GM23338 (cell line): ENCODE data around the gene CDON. TPM values are rescaled to one million over a fixed set of nuclear protein-coding genes. Genes with fewer than 3 reads are reported as not detected.

Experiments used
- ATAC-seq: fragments of 200-7000 bp; cut with Tn5 transposase; 3 replicates; pipeline ENCODE4 v1.9.1; 2020
- DNase-seq: peaks from one replicate; pipeline ENCODE4 v3.0.0-alpha.2; 2015; ENCODE audit warnings: low spot score
- H2AFZ ChIP-seq: fragments of 200-600 bp; sonication (generic); 2 replicates; pipeline ENCODE4 v1.8.0; 2016; ENCODE audit warnings: antibody characterized with exemption, mild to moderate bottlenecking, moderate library complexity
- H3F3A ChIP-seq: fragments of 200-600 bp; sonication (generic); replicated peaks from 2 replicates; pipeline ENCODE4 v1.8.0; 2017; ENCODE audit warnings: antibody characterized with exemption, mixed run types, low read depth
- H3K27ac ChIP-seq: fragments of 200-600 bp; sonication (generic); 2 replicates; pipeline ENCODE4 v1.6.1; 2016; ENCODE audit warnings: low read depth
- H3K27me3 ChIP-seq: fragments of 200-600 bp; sonication (generic); 2 replicates; pipeline ENCODE4 v1.8.0; 2016; ENCODE audit warnings: mild to moderate bottlenecking, mixed run types, moderate library complexity; ENCODE audit not compliant: insufficient read depth
- H3K36me3 ChIP-seq: fragments of 200-600 bp; sonication (generic); 2 replicates; pipeline ENCODE4 v1.8.0; 2016; ENCODE audit warnings: mild to moderate bottlenecking; ENCODE audit not compliant: insufficient read depth
- H3K4me1 ChIP-seq: fragments of 200-600 bp; sonication (generic); 2 replicates; pipeline ENCODE4 v1.8.0; 2016; ENCODE audit warnings: mild to moderate bottlenecking, moderate library complexity; ENCODE audit not compliant: insufficient read depth
- H3K4me2 ChIP-seq: fragments of 200-600 bp; sonication (generic); 2 replicates; pipeline ENCODE4 v1.7.1; 2017; ENCODE audit warnings: mixed run types
- H3K4me3 ChIP-seq: fragments of 200-600 bp; sonication (generic); 2 replicates; pipeline ENCODE4 v1.6.1; 2016; ENCODE audit warnings: mixed run types
- H3K79me2 ChIP-seq: fragments of 200-600 bp; sonication (generic); replicated peaks from 2 replicates; pipeline ENCODE4 v1.8.0; 2017; ENCODE audit warnings: mild to moderate bottlenecking; ENCODE audit not compliant: insufficient read depth
- H3K9me2 ChIP-seq: fragments of 200-600 bp; sonication (generic); 2 replicates; pipeline ENCODE4 v1.8.0; 2017; ENCODE audit not compliant: insufficient read depth
- H4K20me1 ChIP-seq: fragments of 200-600 bp; sonication (generic); replicated peaks from 2 replicates; pipeline ENCODE4 v1.8.0; 2017; ENCODE audit warnings: mild to moderate bottlenecking; ENCODE audit not compliant: insufficient read depth
- H3K27ac Mint-ChIP-seq: 2 replicates; pipeline ENCODE4 v1.8.0; 2020; ENCODE audit warnings: inconsistent platforms, mild to moderate bottlenecking, moderate library complexity, mixed read lengths
- H3K27me3 Mint-ChIP-seq: 3 replicates; pipeline ENCODE4 v1.8.0; 2022; ENCODE audit warnings: low read depth, mild to moderate bottlenecking, moderate library complexity, mixed read lengths, inconsistent platforms; ENCODE audit not compliant: insufficient read depth, poor library complexity
- H3K36me3 Mint-ChIP-seq: 3 replicates; pipeline ENCODE4 v1.8.0; 2021; ENCODE audit warnings: low read depth, mild to moderate bottlenecking, inconsistent platforms, moderate library complexity, mixed read lengths
- H3K4me1 Mint-ChIP-seq: 3 replicates; pipeline ENCODE4 v1.8.0; 2020; ENCODE audit warnings: mild to moderate bottlenecking, inconsistent platforms, mixed read lengths
- H3K4me3 Mint-ChIP-seq: 3 replicates; pipeline ENCODE4 v1.8.0; 2021; ENCODE audit warnings: moderate library complexity, mild to moderate bottlenecking, inconsistent platforms, mixed read lengths
- H3K9me3 Mint-ChIP-seq: 3 replicates; pipeline ENCODE4 v1.8.0; 2020; ENCODE audit warnings: moderate library complexity, mild to moderate bottlenecking, inconsistent platforms, mixed read lengths
- EZH2 ChIP-seq: fragments of 200-600 bp; sonication (generic); IDR thresholded peaks from one replicate; pipeline ENCODE4 v1.8.0; 2017; ENCODE audit warnings: antibody characterized with exemption, mild to moderate bottlenecking, low read depth; ENCODE audit not compliant: unreplicated experiment
- EZH2phosphoT487 ChIP-seq: fragments of 200-600 bp; sonication (generic); IDR thresholded peaks from one replicate; pipeline ENCODE4 v1.8.1; 2018; ENCODE audit warnings: antibody characterized with exemption; ENCODE audit not compliant: unreplicated experiment
- NANOG ChIP-seq: IDR thresholded peaks from 2 replicates; pipeline ENCODE4 v1.6.1; 2016; ENCODE audit warnings: antibody characterized with exemption, borderline replicate concordance
- POLR2AphosphoS5 ChIP-seq: IDR thresholded peaks from 2 replicates; pipeline ENCODE4 v1.6.1; 2016; ENCODE audit warnings: antibody characterized with exemption, low read depth
- REST ChIP-seq: IDR thresholded peaks from one replicate; pipeline ENCODE4 v1.6.1; 2018; ENCODE audit warnings: antibody characterized with exemption; ENCODE audit not compliant: unreplicated experiment
- STAT1 ChIP-seq: IDR thresholded peaks from one replicate; pipeline ENCODE4 v1.6.1; 2016; ENCODE audit warnings: antibody characterized with exemption; ENCODE audit not compliant: unreplicated experiment
- ZNF114 ChIP-seq: fragments of 250-450 bp; sonication (Bioruptor Pico); IDR thresholded peaks from 2 replicates; pipeline ENCODE4 v1.5.0; 2020; ENCODE audit warnings: mild to moderate bottlenecking, moderate library complexity
- polyA plus RNA-seq: library from polyadenylated mRNA; unstranded; fragments of >200 nt; fragmentation: Nextera tagmentation; extraction: Ambion mirVana; gene quantifications from 2 replicates; pipeline ENCODE4 v1.2.1, GENCODE V29; 2016
- total RNA-seq: library from RNA; depleted of rRNA; stranded (reverse); fragments of >200 nt; shearing (Covaris generic); gene quantifications from 2 replicates; pipeline ENCODE4 v1.2.3, GENCODE V29; 2014
- TF ChIP-seq, protein P1 (sequence below): IDR thresholded peaks from 2 replicates; pipeline ENCODE4 v1.6.1; 2016; ENCODE audit warnings: antibody characterized with exemption
- TF ChIP-seq, protein P2 (sequence below): fragments of 250-450 bp; sonication (Bioruptor Pico); IDR thresholded peaks from 2 replicates; pipeline ENCODE4 v1.5.0; 2020; ENCODE audit warnings: mild to moderate bottlenecking, moderate library complexity

CDON gene
- total and polyA plus RNA-seq, 2 experiments from 2014 or later = 4.1 to 35.5 TPM

DNA sequence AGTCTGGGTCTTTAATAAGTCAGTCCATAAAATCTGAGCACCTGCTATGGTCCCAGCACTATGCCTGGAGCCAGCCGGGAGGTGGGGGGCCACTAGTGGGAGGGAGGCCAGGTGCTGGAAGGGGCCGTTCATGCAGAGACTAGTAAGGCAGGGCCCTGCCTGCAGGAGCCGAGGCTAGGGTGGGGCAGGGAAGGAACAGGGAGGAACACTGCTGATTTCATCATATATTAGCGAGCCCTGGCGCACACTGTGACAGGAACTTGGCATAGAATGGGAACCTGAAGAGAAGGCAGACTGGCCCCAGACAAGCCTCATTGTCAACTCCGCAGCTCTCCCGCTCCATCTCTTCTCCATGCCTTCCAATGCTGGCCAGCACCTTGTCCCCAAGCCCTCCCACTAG is 109.7 kb downstream of the CDON start:
- Histone ChIP-seq H3K27ac (no peak overlapping the region), H3K4me3 (no peak overlapping the region), H4K20me1 (no peaks in the 10 kb centered on the region), H3F3A (no peaks in the 10 kb centered on the region), H3K27me3 (no peaks in the 10 kb centered on the region), H3K4me2 (no peak overlapping the region), H3K9me2 (no peaks in the 10 kb centered on the region), H2AFZ (no peak overlapping the region), H3K36me3 (no peaks in the 10 kb centered on the region), H3K4me1 (peaks cover 4% of the 10 kb centered on the region; the same call in 1 of the 2 replicates), H3K79me2 (no peaks in the 10 kb centered on the region)
- no peaks in the 10 kb centered on the region; the same call in 2 of the 3 replicates for H3K9me3 Mint-ChIP-seq
- TF ChIP-seq EZH2 = no peak
- no peak for TF ChIP-seq POLR2AphosphoS5
- TF ChIP-seq, protein P1, sequence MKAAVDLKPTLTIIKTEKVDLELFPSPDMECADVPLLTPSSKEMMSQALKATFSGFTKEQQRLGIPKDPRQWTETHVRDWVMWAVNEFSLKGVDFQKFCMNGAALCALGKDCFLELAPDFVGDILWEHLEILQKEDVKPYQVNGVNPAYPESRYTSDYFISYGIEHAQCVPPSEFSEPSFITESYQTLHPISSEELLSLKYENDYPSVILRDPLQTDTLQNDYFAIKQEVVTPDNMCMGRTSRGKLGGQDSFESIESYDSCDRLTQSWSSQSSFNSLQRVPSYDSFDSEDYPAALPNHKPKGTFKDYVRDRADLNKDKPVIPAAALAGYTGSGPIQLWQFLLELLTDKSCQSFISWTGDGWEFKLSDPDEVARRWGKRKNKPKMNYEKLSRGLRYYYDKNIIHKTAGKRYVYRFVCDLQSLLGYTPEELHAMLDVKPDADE = no peak
- TF ChIP-seq REST = no peak
- TF ChIP-seq NANOG = no peak
- no peak for TF ChIP-seq ZNF114 (CRISPR knock-in tag)
- no peak for TF ChIP-seq EZH2phosphoT487
- no peak for TF ChIP-seq STAT1
- TF ChIP-seq, protein P2, sequence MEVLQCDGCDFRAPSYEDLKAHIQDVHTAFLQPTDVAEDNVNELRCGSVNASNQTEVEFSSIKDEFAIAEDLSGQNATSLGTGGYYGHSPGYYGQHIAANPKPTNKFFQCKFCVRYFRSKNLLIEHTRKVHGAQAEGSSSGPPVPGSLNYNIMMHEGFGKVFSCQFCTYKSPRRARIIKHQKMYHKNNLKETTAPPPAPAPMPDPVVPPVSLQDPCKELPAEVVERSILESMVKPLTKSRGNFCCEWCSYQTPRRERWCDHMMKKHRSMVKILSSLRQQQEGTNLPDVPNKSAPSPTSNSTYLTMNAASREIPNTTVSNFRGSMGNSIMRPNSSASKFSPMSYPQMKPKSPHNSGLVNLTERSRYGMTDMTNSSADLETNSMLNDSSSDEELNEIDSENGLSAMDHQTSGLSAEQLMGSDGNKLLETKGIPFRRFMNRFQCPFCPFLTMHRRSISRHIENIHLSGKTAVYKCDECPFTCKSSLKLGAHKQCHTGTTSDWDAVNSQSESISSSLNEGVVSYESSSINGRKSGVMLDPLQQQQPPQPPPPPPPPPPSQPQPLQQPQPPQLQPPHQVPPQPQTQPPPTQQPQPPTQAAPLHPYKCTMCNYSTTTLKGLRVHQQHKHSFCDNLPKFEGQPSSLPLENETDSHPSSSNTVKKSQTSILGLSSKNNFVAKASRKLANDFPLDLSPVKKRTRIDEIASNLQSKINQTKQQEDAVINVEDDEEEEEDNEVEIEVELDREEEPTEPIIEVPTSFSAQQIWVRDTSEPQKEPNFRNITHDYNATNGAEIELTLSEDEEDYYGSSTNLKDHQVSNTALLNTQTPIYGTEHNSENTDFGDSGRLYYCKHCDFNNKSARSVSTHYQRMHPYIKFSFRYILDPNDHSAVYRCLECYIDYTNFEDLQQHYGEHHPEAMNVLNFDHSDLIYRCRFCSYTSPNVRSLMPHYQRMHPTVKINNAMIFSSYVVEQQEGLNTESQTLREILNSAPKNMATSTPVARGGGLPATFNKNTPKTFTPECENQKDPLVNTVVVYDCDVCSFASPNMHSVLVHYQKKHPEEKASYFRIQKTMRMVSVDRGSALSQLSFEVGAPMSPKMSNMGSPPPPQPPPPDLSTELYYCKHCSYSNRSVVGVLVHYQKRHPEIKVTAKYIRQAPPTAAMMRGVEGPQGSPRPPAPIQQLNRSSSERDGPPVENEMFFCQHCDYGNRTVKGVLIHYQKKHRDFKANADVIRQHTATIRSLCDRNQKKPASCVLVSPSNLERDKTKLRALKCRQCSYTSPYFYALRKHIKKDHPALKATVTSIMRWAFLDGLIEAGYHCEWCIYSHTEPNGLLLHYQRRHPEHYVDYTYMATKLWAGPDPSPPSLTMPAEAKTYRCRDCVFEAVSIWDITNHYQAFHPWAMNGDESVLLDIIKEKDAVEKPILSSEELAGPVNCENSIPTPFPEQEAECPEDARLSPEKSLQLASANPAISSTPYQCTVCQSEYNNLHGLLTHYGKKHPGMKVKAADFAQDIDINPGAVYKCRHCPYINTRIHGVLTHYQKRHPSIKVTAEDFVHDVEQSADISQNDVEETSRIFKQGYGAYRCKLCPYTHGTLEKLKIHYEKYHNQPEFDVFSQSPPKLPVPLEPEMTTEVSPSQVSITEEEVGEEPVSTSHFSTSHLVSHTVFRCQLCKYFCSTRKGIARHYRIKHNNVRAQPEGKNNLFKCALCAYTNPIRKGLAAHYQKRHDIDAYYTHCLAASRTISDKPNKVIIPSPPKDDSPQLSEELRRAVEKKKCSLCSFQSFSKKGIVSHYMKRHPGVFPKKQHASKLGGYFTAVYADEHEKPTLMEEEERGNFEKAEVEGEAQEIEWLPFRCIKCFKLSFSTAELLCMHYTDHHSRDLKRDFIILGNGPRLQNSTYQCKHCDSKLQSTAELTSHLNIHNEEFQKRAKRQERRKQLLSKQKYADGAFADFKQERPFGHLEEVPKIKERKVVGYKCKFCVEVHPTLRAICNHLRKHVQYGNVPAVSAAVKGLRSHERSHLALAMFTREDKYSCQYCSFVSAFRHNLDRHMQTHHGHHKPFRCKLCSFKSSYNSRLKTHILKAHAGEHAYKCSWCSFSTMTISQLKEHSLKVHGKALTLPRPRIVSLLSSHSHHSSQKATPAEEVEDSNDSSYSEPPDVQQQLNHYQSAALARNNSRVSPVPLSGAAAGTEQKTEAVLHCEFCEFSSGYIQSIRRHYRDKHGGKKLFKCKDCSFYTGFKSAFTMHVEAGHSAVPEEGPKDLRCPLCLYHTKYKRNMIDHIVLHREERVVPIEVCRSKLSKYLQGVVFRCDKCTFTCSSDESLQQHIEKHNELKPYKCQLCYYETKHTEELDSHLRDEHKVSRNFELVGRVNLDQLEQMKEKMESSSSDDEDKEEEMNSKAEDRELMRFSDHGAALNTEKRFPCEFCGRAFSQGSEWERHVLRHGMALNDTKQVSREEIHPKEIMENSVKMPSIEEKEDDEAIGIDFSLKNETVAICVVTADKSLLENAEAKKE (CRISPR knock-in tag) = no peak
- H3K27me3 Mint-ChIP-seq = peaks cover 4% of the 10 kb centered on the region
- ATAC-seq = no peak
- H3K4me3 Mint-ChIP-seq = no peak overlapping the region
- H3K27ac Mint-ChIP-seq = no peak overlapping the region
- peaks cover 9% of the 10 kb centered on the region for H3K4me1 Mint-ChIP-seq
- H3K36me3 Mint-ChIP-seq = no peaks in the 10 kb centered on the region; the same call in 2 of the 3 replicates
- no peak for DNase-seq
